K562 (cell line): ENCODE results near the gene TRIM13. TPM values are rescaled to one million over a fixed set of nuclear protein-coding genes. Genes with fewer than 3 reads are reported as not detected.

Experiments
- ATF7 ChIP-seq: fragments of 450-650 bp; IDR thresholded peaks from 2 replicates; pipeline ENCODE4 v1.7.1; 2014; ENCODE audit warnings: mild to moderate bottlenecking, moderate library complexity
- BRF1 ChIP-seq: IDR thresholded peaks from 3 replicates; pipeline ENCODE4 v1.6.1; 2011; ENCODE audit warnings: borderline replicate concordance, mild to moderate bottlenecking; ENCODE audit not compliant: insufficient read length; ENCODE audit errors: extremely low read depth
- CTCFL ChIP-seq: IDR thresholded peaks from 2 replicates; pipeline ENCODE4 v1.6.1; 2011; ENCODE audit warnings: borderline replicate concordance, low read depth, mild to moderate bottlenecking, moderate library complexity, low read length; ENCODE audit not compliant: insufficient read depth, poor library complexity, severe bottlenecking
- CXXC5 ChIP-seq: fragments of 250-450 bp; sonication (Bioruptor Pico); IDR thresholded peaks from 2 replicates; pipeline ENCODE4 v1.8.0; 2022; ENCODE audit warnings: inconsistent platforms, mild to moderate bottlenecking, moderate library complexity
- ERF ChIP-seq: fragments of 450-650 bp; formaldehyde crosslinking; IDR thresholded peaks from 2 replicates; pipeline ENCODE4 v1.4.0; 2020; ENCODE audit warnings: mild to moderate bottlenecking, mixed read lengths
- GABPB1 ChIP-seq: sonication (generic); formaldehyde crosslinking; IDR thresholded peaks from 2 replicates; pipeline ENCODE4 v1.8.0; 2022; ENCODE audit warnings: mild to moderate bottlenecking, missing genetic modification reagents
- KDM5B ChIP-seq: fragments of 200-600 bp; sonication (generic); IDR thresholded peaks from 2 replicates; pipeline ENCODE4 v1.6.1; 2012; ENCODE audit warnings: low read depth, mild to moderate bottlenecking, moderate library complexity, low read length, control low read depth, inconsistent platforms; ENCODE audit not compliant: insufficient replicate concordance
- KLF6 ChIP-seq: fragments of 250-450 bp; sonication (Bioruptor Pico); IDR thresholded peaks from 2 replicates; pipeline ENCODE4 v1.4.0; 2020; ENCODE audit warnings: mild to moderate bottlenecking, moderate library complexity, borderline replicate concordance
- PRPF4 ChIP-seq: fragments of 200-400 bp; formaldehyde crosslinking; IDR thresholded peaks from one replicate; pipeline ENCODE4 v1.6.1; 2017; ENCODE audit warnings: low read length, low read depth, mild to moderate bottlenecking; ENCODE audit not compliant: insufficient read depth, poor library complexity, severe bottlenecking
- RBBP5 ChIP-seq: fragments of 200-600 bp; sonication (generic); IDR thresholded peaks from 2 replicates; pipeline ENCODE4 v1.6.1; 2012; ENCODE audit warnings: borderline replicate concordance, mild to moderate bottlenecking, low read length, control low read depth, inconsistent platforms; ENCODE audit not compliant: insufficient read depth, poor library complexity, severe bottlenecking
- RBM22 ChIP-seq: fragments of 200-400 bp; formaldehyde crosslinking; IDR thresholded peaks from 2 replicates; pipeline ENCODE4 v1.6.1; 2018; ENCODE audit warnings: low read length, low read depth; ENCODE audit not compliant: poor library complexity, severe bottlenecking
- SMARCA4 ChIP-seq: fragments of 450-650 bp; IDR thresholded peaks from 2 replicates; pipeline ENCODE4 v1.6.1; 2016
- SUPT5H ChIP-seq: fragments of 450-650 bp; IDR thresholded peaks from 2 replicates; pipeline ENCODE4 v1.6.1; 2016
- ZNF133 ChIP-seq: fragments of 250-450 bp; sonication (Bioruptor Pico); IDR thresholded peaks from 2 replicates; pipeline ENCODE4 v1.4.0; 2020; ENCODE audit warnings: mild to moderate bottlenecking
- ZNF384 ChIP-seq: IDR thresholded peaks from 2 replicates; pipeline ENCODE4 v1.6.1; 2012; ENCODE audit warnings: low read depth, low read length, improper control_type of control experiment
- ZNF518B ChIP-seq: fragments of 250-450 bp; sonication (Bioruptor Pico); IDR thresholded peaks from 2 replicates; pipeline ENCODE4 v1.5.0; 2021; ENCODE audit warnings: mild to moderate bottlenecking, moderate library complexity
- ZNF766 ChIP-seq: fragments of 200-800 bp; sonication (Bioruptor generic); conservative IDR thresholded peaks from 2 replicates; pipeline ENCODE4 v1.6.1; 2016; ENCODE audit warnings: missing genetic modification characterization, missing compliant biosample characterization
- polyA plus RNA-seq, 8 experiments: library from polyadenylated mRNA; depleted of rRNA in 4 of 8; stranded (reverse) in 5 of 8; unstranded in 3 of 8; fragments of >200 nt; fragmentation: Nextera tagmentation in 2 of 8; fragmentation: Illumina TruSeq in 1 of 8; extraction: Ambion mirVana in 2 of 8; extraction: Trizol in 1 of 8; gene quantifications; 2 replicates each; pipeline versions ENCODE4 v1.2.1 to v1.2.3, GENCODE V29; 2011 to 2014; ENCODE audit warnings: inconsistent platforms in 1 of 8, missing spikeins in 1 of 8
- total RNA-seq, 7 experiments: library from RNA; depleted of rRNA in 6 of 7; stranded (reverse); fragments of >200 nt in 6 of 7; fragmentation: Illumina TruSeq in 2 of 7; extraction: Trizol in 2 of 7; gene quantifications; 2 replicates each; pipeline versions ENCODE4 v1.2.1 to v1.2.3, GENCODE V29; 2011 to 2021; ENCODE audit warnings: low replicate concordance in 1 of 7
- TF ChIP-seq, protein P1 (sequence below): fragments of 200-800 bp; sonication (Bioruptor generic); IDR thresholded peaks from 2 replicates; pipeline ENCODE4 v1.6.1; 2017; ENCODE audit warnings: missing genetic modification characterization, missing compliant biosample characterization

TRIM13 gene
- total and polyA plus RNA-seq, 9 of the 15 experiments (the other 6 are each of a cell fraction or from before 2014, with no cell fraction given), result 12.1 to 30.6 (median 17.8) TPM

- TF ChIP-seq CTCFL (peak; percentile 84), CXXC5 (CRISPR knock-in tag) (peak; percentile 51), PRPF4 (peak; percentile 66), GABPB1 (CRISPR knock-in tag) (peak; percentile 19), SUPT5H (peak; percentile 83), SMARCA4 (0 out of 2 replicates have a peak, but pooled peaks have one; percentile 38), ZNF133 (CRISPR knock-in tag) (0 out of 2 replicates have a peak, but pooled peaks have one; percentile 5), KLF6 (CRISPR knock-in tag) (0 out of 2 replicates have a peak, but pooled peaks have one; percentile 24), BRF1 (no peak), RBM22 (peak; percentile 29), RBBP5 (peak; percentile 28), ERF (CRISPR knock-in tag) (0 out of 2 replicates have a peak, but pooled peaks have one; percentile 19), ZNF766 (CRISPR knock-in tag) (0 out of 2 replicates have a peak, but pooled peaks have one; percentile 54), ATF7 (peak; percentile 19; the same call in 1 of the 2 replicates), ZNF518B (CRISPR knock-in tag) (no peak), ZNF384 (no peak), KDM5B (peak; percentile 53)
- TF ChIP-seq, protein P1, sequence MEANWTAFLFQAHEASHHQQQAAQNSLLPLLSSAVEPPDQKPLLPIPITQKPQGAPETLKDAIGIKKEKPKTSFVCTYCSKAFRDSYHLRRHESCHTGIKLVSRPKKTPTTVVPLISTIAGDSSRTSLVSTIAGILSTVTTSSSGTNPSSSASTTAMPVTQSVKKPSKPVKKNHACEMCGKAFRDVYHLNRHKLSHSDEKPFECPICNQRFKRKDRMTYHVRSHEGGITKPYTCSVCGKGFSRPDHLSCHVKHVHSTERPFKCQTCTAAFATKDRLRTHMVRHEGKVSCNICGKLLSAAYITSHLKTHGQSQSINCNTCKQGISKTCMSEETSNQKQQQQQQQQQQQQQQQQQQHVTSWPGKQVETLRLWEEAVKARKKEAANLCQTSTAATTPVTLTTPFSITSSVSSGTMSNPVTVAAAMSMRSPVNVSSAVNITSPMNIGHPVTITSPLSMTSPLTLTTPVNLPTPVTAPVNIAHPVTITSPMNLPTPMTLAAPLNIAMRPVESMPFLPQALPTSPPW (CRISPR knock-in tag), result peak; percentile 78
Measured at GRCh38 chr13:49996951-49997895, at the start of gene TRIM13 (continued).
